ENCODE results near the gene FAIM2. TPM values are rescaled to one million over a fixed set of nuclear protein-coding genes. Genes with fewer than 3 reads are reported as not detected.
"Not testable (repeated sequence)": the region's sequence is repeated elsewhere in the genome, so short reads cannot be mapped to it uniquely, and the experiment has no call there.

The FAIM2 gene
- total RNA-seq, 1 donor from 2014 or later = not detected

GRCh38 chr12:49880756-49881414 is 22.8 kb downstream of the FAIM2 start:
- H3K4me3 ChIP-seq (ENCODE audit: low read depth, low read length) = no peak overlapping the region
- no peak for TF ChIP-seq CTCF (conservative IDR thresholded peaks at IDR 0.05; ENCODE audit: low read depth, low read length)
- DNase-seq (ENCODE audit: low read depth) = no peak

GRCh38 chr12:49879065-49879464 is 24.6 kb downstream of the FAIM2 start:
- DNase-seq (ENCODE audit: low read depth); H3K4me3 ChIP-seq (ENCODE audit: low read depth, low read length): not testable (repeated sequence)

- no peak overlapping the region for H3K4me3 ChIP-seq (ENCODE audit: low read depth, low read length)
- DNase-seq (ENCODE audit: low read depth) = no peak
- no peak for TF ChIP-seq CTCF (conservative IDR thresholded peaks at IDR 0.05; ENCODE audit: low read depth, low read length)
Observed at GRCh38 chr12:49878021-49878420, 25.7 kb downstream of the FAIM2 start.

- DNase-seq (ENCODE audit: low read depth) = no peak
- no peak overlapping the region for H3K4me3 ChIP-seq (ENCODE audit: low read depth, low read length)
- no peak for TF ChIP-seq CTCF (conservative IDR thresholded peaks at IDR 0.05; ENCODE audit: low read depth, low read length)
Observed at GRCh38 chr12:49877066-49877465, 26.6 kb downstream of the FAIM2 start.

- TF ChIP-seq CTCF (conservative IDR thresholded peaks at IDR 0.05; ENCODE audit: low read depth, low read length) = no peak
- no peak overlapping the region for H3K4me3 ChIP-seq (ENCODE audit: low read depth, low read length)
- DNase-seq (ENCODE audit: low read depth) = no peak
Observed at GRCh38 chr12:49876070-49876469, 27.6 kb downstream of the FAIM2 start.

GRCh38 chr12:49875115-49875720 is 28.5 kb downstream of the FAIM2 start:
- no peak overlapping the region for H3K4me3 ChIP-seq (ENCODE audit: low read depth, low read length)
- no peak for DNase-seq (ENCODE audit: low read depth)
- TF ChIP-seq CTCF (conservative IDR thresholded peaks at IDR 0.05; ENCODE audit: low read depth, low read length) = no peak

GRCh38 chr12:49874142-49874897 is 29.4 kb downstream of the FAIM2 start:
- TF ChIP-seq CTCF (conservative IDR thresholded peaks at IDR 0.05; ENCODE audit: low read depth, low read length) = no peak
- DNase-seq (ENCODE audit: low read depth) = no peak
- no peak overlapping the region for H3K4me3 ChIP-seq (ENCODE audit: low read depth, low read length)
